Activated T-helper 1 cell treated with anti-CD3 and anti-CD28 coated beads, Interleukin-2, amount 50 U/mL, for 16 hours (primary cell): Measurements from ENCODE around the gene MSMB.
"Not testable (repeated sequence)": the region's sequence is repeated elsewhere in the genome, so short reads cannot be mapped to it uniquely, and the experiment has no call there.

ENCODE experiments used
- DNase-seq, 2 donors: peaks; one replicate each; pipeline ENCODE4 v3.0.0-alpha.2; 2020; ENCODE audit warnings: low read depth in 1 of 2, low spot score in 1 of 2

Gene MSMB, protein sequence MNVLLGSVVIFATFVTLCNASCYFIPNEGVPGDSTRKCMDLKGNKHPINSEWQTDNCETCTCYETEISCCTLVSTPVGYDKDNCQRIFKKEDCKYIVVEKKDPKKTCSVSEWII

DNA sequence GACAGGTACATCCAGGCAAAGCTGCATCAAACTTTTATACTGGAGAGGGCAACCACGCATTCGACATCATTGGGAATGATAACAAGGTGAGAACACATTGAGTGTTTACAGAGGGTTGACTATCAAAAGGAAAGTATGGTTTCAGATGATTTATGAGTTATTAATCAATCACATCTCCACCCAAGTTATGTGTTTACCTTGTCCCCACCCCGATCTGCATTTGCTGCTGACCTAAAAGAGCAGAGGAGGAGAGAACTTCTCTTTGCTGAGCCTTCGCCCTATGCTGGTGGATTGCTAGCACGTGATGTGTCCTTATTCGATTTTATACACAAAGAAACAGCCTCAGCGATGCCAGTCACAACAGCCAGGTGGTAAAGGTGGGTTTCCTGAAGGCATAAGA is at the start of gene MSMB:
MSMB (minus strand) TSS at position 9 of the 400 bp plus-strand sequence. CDS start 32 bp downstream, outside the sequence.
- no peak for DNase-seq

DNA sequence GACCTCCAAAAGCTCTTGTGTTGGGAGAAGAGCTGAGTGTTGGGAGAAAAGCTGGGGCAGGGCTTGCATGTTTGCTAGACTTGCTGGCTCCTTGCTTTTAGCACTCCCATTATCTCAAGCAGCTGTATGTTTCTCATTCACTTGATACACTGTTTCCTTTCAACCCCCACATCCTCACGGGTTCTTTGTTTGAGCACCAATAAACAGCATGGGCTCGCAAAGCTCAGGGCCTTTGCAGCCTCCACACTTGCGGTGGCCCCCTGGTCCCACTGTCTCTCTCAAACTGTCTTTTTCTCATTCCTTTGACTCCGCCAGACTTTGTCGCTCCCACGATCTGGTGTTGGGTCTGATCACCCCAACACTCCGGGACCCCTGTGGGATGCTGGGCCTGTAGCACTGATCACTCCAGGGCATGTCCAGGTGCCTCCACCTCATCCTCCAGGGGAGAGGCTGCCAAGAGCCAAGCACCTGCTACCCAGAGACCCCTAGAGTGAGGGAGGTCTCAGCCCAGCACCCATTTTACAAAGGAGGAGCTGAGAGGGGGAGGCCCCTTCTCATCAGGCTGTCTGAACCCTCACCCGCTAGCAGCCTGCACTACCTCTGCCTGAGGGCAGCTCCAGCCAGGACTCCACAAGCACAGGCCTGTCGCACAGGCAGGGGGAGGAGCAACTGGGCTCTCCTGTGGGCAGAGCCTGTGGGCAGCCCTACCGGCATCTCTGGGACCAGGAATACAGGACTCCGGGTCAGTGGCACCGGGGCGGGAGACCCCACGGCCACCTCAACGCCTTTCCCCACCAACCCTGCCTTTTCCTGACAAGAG is 49.1 kb upstream of the MSMB start:
- no peak for DNase-seq

DNA sequence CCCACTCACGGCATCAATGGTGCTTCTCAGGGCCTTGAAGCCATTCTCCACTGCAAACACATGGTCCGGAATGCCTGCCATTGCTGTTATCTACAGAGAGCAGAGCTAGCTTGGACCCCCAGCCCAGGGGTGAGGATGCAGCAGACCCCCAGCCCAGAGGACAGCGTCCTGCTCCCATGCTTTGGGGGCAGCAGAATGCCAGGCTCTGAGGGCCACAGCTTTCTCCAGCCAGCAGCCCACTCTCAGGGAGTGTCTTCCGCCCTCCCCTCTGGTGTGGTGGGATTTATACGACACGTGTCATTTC is 48.1 kb upstream of the MSMB start:
- DNase-seq, result no peak

DNA sequence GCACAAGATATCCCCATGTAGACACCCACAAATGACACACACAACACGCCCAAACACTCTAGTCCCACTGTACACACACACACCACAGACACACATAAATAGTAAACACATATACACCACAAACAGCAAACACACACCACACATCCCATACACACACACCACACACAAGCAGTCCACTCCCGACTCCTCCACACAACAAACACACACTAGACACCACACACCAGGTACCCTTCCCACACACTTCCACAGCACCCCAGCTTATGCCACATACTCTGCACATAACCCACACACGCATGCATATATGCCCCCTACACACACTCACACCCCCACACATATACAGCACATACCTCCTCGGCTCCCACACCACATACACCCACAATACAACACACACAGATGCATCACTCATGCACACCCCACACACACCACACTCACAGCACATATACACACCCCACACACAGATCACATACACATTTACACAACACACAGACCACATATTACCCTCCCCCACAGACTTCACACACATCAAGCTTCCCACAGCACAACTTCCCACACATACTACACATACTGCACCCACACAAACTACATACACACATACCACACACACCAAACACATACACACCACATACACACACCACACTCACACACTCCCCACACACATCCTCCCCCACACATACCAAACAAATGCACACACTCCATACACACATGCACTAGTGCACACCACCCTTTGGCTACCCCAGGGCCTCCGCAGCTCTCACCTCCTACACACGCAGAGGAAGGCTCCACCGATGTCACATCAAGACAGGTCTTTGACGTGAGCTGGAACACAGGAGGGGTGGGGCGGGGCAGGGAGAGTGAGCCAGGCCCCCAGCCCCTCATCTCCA is 47.5 kb upstream of the MSMB start:
- DNase-seq, result not testable (repeated sequence)

DNA sequence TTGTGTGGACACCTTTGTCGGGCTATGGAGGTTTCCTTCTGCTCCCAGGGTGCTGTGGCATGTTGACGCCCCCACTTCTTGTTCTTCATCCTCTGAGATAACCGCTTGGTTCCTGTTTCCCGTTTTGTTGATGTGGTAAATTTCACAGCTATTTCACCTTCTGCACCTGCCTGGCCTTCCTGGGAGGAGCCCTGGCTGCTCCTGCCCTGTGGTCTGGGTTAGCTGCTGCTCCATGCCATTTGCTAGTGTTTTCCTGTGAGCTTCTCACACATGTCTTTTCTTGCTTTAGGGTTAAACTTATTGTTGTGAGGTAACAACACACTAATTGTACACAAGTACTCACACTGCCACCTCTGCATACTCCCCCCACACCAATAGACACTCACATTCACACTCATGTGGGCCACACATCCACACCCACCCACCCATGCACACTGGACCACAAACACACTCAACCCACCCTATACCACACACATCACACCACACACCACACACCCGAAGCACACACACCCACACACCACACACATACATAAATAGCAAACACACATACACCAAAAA is 46.5 kb upstream of the MSMB start:
- DNase-seq, result no peak

DNA sequence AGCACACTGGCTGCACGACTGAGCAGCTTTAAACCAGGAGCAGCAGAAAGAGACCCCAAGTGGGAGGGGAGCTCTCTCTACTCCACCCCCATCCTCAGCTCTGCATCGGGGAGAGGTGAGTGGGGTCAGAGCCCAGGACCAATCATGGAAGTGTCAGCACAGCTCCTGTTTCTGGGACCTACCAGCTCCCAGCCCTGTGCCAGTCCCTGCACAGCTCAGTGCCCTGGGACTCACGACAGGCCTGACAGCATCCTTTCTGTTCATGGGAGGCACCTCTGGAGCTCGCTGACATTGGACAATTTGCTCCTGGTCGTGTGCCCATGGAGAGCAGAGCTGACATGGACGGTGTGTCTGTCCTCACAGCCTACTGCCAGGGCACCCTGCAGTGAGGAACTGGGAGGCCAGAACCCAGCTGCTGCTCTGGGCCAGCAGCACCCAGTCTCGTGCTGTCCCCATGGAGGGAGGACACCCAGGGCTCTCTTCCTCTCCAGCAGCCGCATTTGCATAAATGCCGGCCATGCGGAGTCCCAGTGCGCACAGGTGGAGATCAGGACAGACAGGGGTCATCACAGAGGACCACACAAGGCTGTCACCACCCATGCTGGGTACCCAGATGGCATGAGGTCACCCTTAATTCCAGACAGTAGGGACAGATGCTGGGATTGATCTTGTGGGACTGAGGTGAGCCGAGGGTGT is 45.9 kb upstream of the MSMB start:
- DNase-seq, result no peak

DNA sequence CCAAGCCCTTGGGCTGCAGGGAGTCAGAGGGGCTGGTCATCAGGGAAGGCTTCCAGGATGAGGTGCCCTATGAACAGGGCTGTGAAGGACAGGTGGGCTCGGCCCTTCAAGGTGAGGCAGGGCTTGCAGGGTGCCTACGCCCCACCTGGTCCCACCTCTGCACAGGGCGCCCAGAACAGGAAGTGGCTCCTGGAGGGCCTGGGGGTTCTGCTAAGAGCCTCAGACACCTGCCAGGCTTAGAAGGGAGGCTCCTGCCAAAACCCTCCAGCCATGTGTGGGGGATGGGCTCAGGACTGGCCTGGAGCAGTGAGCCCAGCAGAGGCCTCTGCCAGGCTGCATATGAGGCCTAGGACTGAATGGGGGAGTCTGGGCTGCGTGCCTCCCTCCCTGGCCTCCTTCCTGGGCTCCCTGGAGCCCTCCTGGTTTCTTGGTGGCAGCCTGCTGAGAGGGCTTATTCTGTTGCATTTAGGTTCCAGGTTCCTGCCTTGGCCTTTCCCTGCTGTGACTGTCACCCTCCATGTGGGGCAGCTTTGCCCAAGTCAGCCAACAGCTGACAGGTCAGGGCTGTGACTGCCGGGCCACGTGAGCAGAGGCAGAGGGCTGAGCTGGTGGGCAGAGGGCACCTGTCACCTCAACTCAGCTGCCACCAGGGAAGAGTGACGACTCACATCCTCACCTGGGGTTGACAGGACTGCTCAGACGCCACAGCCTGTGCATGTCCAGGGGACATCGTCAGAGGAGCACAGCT is 45.2 kb upstream of the MSMB start:
- DNase-seq, result no peak

DNA sequence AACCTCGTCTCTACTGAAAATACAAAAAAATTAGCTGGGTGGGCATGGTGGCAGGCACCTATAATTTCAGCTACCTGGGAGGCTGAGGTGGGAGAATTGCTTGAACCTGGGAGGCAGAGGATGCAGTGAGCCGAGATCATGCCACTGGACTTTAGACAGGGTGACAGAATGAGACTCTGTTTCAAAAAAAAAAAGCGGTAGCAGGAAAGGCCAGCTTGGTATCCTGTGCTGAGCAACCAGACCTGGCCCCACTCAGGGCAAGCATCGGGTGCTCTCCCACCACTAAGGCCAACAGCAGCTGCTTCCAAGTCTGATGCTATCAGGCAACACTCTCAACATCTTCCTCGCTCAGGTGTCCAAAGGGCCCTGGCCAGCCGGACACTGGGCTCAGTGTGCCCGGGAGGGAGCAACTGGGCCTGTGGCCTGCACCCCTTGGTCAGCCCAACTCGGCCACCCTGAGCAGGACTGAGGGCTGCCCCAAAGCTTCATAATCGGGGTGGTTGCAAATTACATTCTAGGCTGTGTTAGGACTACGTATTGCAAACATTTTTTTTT is 44.3 kb upstream of the MSMB start:
- no peak for DNase-seq

DNA sequence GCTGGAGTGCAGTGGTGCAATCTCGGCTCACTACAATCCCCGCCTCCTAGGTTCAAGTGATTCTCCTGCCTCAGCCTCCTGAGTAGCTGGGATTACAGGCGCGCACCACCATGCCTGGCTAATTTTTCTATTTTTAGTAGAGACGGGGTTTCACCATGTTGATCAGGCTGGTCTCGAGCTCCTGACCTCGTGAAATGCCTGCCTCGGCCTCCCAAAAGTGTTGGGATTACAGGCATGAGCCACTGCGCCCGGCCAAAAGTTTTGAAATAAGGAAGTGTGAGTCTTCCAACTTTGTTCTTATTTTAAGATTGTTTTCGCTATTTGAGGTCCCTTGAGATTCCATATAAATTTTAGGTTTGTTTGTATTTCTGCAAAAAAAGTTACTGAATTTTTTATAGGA is 41.3 kb upstream of the MSMB start:
- DNase-seq, result not testable (repeated sequence)

DNA sequence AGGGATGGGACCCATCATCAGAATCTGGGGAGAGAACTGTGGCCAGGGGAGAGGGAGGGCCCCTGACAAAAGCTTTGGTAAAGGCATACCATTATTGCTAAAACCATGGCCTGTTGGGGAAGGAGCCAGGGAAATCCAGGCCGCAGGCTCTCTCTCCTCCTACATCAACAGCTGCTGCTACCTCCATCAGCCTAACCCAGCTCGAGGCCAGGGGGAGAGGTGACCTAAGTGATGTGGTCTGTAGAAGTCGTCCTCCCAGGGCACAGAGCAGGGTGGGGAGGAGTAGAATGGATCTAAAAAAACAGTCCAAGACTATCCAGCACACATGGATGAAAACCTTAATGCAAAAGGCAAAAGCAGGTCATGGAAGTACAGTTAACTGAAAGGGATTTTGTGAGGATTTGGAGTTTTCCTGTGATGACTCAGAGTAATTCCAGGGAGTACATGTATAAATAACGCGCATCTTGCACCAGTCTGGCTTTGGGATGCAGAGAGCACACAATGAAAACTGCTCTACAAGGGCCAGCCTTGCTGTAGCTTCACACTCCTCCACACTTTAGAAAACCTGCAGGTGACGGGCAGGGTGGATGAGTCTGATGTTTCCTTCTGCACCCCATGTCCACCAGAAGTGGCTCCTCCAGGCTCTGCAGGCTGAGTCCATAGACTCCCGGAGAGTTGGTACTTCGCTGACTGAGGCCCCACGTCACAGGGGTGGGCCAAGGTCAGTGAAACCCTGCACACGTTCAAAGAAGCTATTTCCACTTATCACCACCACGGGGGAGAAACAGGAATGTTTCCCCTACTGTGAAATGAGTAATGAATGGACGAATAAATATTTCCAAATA is 38.5 kb upstream of the MSMB start:
- no peak for DNase-seq

DNA sequence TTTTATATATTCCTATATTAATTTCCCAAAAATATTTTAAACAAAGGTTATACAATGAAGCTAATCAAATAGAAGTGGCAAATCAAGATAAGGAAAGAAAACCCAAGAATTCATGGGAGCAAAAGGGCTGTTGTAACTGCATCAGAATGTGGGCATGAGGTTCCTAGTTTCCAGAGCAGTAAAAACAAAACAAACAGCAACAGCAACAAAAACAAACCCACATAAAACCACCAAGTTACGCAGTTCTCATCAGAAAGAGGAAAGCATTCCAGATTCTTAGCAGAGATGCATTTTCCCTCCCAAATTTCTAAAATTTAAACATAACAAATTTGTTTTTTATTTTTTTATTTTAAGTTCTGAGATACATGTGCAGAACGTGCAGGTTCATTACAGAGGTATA is 34.8 kb upstream of the MSMB start:
- no peak for DNase-seq

DNA sequence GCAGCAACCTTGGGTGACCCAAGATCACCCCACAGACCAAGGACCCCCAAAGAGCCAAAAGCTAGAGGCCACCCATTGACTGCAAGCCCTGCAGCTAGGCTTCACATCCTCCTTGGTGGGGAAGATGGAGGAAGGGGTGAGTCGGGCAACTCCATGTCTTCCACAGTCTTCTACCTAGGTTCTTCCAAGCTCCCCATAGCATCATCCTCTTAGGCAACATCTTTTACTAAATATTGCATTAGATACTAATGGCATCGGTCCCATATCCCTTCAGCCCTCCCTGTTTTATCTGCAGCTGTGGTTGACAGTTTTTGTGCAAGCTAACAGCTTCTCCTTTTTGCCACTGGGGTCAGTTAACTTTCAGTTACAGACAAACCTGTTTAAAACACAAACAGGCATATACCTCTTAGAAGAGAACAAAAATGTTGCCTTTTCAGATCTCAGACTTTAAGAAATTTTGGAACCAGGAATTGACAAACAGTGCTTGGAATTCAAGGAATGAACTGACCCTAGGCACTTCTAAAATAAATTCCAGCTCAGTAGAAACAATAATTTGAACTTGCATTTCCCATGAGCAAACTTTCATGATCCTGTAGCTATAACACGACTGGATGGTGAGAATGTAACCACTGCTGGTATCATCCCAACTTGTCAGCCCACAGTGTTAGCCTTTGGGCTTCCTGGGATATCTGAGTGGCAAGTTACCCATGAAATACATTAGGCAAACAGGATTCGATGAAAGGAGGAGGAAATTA is 33.9 kb upstream of the MSMB start:
- no peak for DNase-seq

DNA sequence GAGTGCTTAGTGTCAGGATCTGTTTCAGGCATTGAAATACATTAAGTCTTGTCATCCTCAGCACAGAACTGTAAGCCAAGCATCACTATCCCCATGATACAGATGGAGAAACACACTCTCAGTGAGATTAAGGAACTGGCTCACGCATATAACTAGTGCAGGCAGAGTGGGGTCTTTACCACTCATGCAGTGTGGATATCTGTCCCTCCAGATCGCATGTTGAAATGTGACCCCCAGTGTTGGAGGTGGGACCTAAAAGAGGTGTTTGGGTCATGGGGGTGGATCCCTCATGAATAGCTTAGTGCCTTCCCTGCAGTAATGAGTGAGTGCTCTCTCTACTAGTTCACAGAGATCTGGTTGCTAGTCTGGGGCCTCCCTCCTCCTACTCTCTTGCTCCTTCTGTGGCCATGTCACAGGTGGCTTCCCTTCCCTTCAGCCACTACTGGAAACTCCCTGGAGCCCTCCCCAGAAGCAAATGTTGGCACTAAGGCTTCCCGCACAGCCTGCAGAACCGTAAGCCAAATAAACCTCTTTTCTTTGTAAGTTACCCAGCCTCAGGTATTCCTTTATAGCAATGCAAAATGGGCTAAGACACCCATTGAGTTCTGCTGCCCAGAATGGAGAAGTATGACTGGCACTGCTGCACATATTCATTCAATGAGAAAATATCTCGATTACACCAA is 31.8 kb upstream of the MSMB start:
- no peak for DNase-seq

DNA sequence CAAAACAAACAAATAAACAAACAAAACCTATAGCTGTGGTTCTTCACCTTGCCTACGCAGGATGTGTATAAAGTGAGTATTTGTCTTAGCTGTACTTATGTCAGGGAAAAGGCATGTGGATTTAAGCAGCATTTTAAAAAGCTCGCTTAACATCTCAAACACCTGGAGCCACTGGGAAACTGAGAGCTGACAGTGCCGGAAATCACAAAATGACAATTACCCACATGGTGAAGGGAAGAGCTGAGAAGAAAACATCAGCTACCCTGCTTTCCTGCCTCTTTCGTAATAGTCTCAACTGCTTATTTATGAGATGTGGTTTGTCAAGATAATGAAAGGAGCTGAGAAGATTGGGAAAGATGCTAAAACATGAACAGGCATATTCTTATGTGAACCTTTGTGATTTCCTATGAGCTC is 31.1 kb upstream of the MSMB start:
- no peak for DNase-seq

DNA sequence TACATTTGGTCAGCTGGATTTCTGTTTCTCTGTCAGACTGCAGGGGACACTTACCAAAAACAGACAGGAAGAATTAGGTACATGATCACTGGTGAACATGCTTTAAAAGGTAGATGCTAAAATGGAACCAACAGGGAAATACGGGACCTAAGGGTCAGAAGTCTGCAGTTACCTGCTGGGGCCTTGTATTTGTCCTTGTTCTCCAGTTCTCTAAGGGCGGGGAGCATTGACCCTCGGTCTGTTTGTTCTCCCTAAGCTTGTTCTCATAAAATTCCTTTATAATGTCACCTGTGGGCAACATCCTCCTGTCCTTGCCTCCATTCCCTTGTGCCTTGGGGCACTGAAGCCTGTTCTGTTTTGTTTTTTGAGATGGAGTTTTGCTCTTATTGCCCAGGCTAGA is 29.8 kb upstream of the MSMB start:
- DNase-seq, result no peak

DNA sequence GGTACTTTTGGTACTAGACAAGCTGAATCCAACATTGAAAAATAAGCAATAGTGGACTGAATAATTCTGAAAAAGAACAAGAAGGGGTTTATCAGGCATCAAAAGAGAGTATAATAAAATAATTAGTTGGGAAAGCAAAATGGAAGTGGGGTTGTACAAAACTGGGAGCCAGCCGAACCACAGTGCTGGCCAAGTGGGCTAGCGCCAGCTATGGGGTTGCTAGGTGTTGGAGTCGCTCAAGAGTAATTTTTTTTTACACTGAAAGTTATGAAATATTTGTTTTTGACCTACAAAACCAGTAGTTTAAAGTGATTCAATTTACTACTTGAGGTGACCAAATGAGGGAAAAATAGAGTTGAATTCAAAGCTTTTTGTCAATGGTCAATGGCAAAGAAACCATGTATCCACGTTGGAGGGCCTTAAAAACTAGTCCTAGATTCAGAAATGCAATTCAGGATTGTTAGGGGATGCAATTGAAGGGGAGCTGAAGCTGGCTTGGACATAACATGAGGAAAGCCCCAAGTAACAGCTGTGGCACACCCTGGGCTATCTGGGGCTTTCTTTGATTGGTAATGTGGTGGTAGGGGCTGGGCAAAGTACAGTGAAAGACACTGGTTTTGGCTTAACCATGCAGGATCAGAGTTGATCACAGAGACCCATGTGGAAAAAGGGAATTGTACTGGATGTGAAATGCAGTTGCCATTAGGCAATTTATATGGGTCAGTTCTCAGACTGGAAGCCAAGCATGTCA is 28.3 kb upstream of the MSMB start:
- no peak for DNase-seq

DNA sequence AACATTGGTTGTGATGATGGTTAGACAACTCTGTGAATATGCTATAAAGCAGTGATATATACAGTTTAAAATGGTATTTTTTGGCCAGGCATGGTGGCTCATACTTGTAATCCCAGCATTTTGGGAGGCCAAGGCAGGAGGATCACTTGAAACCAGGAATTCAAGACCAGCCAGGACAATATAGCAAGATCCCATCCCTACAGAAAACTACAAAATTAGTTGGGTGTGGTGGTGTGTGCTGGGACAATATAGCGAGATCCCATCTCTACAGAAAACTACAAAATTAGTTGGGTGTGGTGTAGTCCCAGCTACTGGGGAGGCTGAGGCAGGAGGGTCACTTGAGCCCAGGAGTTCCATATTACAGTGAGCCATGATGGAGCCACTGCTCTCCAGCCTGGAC is 27.5 kb upstream of the MSMB start:
- no peak for DNase-seq
